Femur (tissue), 1 donor: ENCODE measurements around the gene HDAC11.
A peak's percentile ranks its signal among the peaks of the same experiment; 100 is the strongest.
"Not testable (repeated sequence)": the region's sequence is repeated elsewhere in the genome, so short reads cannot be mapped to it uniquely, and the experiment has no call there.

Experiments used
- DNase-seq: peaks from one replicate; pipeline ENCODE4 v3.0.0-alpha.2; 2017

Gene HDAC11, protein sequence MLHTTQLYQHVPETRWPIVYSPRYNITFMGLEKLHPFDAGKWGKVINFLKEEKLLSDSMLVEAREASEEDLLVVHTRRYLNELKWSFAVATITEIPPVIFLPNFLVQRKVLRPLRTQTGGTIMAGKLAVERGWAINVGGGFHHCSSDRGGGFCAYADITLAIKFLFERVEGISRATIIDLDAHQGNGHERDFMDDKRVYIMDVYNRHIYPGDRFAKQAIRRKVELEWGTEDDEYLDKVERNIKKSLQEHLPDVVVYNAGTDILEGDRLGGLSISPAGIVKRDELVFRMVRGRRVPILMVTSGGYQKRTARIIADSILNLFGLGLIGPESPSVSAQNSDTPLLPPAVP

DNA sequence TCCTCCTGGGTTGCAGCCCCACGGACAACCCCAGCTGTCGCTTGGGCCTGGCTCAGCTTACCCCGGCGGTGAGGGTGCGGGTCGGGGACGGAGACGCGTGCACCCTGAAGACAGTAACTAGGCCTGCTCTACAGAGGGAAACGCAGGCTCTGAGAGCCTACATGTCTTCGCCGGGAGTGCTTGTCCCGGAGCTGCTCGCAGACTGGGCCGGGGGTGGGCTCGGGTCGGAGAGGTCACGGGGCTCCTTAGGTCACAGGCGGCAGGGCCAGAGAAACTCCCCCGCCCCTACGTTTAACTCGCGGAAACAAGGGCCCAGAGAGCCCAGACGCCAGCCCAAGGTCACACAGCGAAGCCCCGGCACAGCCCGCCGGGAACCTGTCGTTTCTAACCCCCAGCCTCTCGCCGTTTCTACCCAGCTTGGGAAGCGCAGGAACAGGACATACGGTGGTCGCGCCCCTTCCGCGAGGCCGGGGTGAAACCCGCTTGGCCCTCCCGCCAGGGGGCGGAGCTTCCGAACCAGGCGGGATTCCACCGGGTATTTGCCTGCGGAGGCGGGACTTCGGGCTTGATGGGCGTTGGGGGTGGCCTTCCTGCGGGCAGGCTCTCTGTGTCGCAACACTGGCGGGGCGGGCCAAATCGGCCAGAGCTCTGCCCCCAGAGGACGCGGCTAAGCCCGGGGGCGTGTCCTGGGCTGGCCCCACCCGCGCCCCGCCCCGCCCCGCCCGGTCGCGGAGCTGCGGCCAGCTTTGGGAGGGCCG is at the start of gene HDAC11:
TSS of gene HDAC11 (plus strand) at position 725 of the 758 bp plus-strand sequence. CDS start 42 bp downstream, outside the sequence.
- DNase-seq = peak; percentile 99

DNA sequence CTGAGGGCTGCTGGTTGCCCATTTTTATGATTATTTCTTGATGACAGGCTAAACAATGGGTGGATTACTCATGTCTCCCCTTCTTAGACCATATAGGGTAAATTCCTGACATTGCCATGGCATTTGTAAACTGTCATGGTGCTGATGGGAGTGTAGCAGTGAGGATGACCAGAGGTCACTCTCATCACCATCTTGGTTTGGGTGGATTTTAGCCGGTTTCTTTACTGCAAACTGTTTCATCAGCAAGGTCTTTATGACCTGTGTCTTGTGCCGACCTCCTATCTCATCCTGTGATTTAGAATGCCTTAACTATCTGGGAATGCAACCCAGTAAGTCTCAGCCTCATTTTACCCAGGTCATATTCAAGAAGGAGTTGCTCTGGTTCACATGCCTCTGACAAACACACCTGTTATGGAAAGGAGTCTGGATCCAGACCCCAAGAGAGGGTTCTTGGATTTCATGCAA is 49.7 kb upstream of the HDAC11 start:
- DNase-seq = not testable (repeated sequence)

DNA sequence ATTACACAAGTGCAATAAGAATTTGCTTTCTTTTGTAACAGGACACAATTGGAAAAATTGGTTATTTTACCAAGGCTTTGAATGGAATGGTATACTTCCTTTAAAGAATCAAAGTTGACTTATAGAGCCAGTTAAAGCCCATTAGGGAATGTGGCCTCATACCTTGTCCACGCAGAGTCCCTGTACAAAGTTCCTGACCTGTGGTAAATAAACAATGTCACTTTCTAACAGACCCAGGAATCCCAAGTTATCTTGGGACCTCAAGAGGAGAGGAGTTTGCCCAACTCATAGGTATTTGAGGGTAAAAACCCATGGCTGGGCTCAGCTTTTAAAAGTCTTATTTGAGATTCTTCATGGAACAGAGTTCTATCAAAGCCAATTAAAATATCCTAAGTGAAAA is 48.0 kb upstream of the HDAC11 start:
- DNase-seq = no peak

DNA sequence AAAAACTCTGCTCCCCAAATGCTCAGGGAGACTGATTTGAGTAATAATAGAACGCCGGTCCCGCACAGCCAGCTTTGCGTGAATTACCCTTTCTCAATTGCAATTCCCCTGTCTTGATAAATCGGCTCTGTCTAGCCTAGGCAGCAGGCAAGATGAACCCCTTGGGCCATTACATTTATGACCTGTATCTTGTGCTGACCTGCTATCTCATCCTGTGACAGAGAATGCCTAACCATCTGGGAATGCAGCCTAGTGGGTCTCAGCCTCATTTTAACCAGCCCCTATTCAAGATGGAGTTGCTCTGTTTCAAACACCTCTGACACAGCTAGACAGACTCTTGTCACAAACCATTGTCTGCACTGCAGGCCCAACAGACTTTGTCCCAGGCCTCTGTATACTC is 46.2 kb upstream of the HDAC11 start:
- no peak for DNase-seq

DNA sequence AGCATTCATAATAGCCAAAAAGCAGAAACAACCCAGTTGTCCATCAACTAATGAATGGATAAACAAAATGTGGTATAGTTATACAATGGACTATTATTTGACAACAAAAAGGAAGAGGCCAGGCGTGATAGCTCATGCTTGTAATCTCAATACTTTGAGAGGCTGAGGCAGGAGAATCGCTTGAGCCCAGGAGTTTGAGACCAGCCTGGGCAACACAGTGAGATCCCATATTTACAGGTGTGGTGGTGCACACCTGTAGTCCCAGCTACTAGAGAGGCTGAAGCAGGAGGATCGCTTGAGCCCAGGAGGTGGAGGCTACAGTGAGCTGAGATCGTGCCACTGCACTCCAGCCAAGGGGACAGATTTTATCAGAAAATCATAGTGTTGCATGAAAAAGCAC is 43.9 kb upstream of the HDAC11 start:
- DNase-seq = not testable (repeated sequence)

DNA sequence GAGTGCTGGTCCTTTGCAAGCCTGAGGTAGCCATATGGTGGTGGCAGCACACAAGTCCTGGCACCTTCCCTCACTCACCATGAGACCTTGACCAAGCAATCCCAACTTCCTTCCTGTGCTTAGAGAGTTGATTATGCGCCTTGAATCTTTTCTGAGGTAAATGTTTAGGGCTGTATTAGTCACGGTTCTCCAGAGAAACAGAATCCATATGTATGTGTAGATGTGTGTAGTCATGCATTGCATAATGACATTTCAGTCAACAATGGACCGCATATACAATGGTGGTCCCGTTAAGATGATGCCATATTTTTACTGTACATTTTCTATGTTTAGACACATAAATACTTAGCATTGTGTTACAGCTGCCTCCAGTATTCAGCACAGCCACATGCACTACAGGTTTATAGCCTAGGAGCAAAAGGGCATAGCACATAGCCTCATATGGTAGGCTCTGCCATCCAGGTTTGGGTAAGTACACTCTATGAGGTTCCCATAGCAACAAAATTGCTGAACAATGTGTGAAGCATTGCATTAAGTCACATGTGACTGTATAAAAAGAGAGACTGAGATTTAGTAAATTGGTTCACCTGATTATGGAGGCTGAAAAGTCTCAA is 39.8 kb upstream of the HDAC11 start:
- no peak for DNase-seq

DNA sequence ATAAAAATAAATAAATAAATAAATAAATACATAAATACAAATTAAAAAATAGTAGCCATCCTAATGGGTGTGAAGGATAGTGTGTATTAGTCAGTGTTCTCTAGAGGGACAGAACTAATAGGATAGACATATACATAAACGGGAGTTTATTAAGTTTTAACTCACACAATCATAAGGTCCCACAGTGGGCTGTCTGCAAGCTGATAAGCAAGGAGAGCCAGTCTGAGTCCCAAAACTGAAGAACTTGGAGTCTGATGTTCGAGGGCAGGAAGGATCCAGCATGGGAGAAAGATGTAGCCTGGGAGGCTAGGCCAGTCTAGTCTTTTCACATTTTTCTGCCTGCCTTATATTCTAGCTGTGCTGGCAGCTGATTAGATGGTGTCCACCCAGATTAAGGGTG is 37.2 kb upstream of the HDAC11 start:
- not testable (repeated sequence) for DNase-seq

DNA sequence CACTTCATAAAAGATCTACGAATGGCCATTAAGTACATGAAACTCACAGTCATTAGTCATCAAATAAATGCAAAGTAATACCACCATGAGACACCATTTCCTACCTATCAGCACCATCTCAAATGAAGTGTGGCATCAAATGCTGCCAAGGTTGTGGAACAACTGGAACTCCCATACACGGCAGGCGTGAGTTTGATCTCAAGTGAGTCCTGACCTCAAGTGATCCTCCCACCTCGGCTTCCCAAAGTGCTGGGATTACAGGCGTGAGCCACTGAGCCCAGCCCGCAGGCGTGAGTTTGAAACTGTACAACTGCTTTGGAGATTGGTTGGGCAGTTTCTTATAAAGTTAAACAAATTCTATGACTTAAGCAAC is 28.8 kb upstream of the HDAC11 start:
- DNase-seq = no peak

DNA sequence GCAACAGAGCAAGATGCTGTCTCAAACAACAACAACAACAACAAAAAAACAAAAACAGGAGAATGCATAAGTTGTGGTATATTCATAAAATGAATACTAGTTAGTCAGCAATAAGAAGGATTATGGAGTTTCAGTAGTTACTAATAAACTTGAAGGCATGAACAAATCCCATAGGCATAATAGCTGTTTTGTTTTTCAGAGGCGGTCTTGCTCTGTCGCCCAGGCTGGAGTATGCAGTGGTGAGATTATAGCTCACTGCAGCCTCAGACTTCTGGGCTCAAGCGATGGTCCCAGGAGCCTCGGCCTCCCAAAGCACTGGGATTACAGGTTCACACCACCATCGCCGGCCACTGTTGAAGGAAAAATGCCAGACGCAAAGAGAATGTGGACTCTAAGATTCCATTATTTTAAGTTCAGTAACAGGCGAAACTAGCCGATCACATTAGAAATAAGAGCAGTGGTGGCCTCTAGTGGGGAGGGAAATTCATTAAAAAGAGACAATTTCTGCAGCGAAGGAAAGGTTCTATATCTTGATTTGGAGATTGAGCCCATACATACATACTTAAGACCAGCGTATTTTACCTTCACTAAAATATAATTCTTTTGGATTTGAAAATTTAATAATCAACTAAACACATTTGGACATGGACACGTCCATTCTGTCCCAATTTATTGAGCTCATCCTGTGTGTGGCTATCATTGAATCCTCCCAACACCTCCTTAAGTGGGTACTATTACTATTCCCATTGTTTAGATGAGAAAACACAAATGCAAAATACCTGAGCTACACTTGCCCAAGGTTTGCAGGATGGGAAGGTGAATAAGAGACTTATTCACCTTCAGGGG is 27.4 kb upstream of the HDAC11 start:
- DNase-seq = peak; percentile 45

DNA sequence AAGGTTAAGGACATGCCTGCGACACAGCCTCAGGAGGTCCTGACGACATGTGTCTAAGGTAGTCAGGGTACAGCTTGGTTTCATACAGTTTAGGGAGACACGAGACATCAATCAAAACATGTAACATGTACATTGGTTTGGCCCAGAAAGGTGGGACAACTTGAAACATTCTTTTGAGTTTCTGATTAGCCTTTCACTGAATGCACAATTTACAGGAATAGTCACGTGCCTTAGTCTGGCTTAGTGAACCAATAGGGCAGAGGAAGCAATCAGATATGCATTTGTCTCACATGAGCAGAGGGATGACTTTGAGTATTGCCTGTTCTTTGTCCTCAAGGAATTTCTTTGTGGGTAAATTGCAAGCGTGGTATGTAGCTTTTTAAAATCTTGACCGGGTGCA is 24.5 kb upstream of the HDAC11 start:
- no peak for DNase-seq

DNA sequence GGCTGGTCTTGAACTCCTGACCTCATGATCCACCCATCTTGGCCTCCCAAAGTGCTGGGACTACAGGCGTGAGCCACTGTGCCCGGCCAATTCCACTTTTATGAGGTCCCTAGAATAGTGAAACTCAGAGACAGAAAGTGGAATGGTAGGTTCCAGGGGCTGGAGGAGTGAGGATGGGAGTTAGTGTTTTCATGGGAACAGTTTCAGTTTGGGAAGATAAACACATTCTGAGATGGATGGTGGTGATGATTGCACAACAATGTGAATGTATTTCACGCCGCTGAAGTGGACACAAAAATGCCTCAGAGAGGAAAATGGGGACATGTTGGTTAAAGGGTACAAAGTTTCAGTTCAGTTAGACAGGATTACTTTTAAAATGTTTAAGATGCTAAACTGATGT is 22.5 kb upstream of the HDAC11 start:
- no peak for DNase-seq

DNA sequence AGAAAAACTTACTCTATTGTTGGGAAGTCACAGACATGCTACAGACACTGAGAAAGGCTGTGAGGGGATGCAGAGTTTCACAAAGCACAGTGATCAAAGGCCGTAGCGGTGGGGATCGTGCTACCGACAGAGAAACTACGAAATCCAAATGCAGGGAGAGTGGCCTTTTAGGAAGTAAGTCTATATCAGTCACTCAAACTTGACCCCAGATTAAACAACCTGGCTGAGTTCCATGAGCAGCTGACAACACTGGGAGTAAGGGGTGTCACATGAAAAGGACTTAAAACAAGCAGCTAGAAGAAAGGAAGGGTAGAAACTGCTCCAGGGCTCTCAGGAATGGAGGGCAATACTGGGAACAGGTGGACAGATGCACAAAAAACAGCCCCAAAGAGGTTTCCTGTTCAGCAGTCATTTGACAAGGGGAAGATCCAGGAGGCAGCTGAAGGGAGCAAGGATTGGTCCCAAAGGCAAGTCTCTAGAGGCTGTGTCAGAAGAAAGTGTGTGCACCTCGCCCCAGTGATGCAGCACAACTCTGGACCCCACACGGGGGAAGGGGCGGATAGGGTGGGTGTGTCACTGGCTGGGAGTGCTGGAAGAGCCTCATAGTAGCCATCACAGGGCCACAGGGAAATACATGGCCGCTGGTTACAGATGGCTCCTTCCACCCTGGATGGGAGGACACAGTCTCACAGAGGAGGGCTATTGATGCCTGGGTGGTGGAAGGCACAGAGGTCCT is 20.3 kb upstream of the HDAC11 start:
- DNase-seq = no peak

DNA sequence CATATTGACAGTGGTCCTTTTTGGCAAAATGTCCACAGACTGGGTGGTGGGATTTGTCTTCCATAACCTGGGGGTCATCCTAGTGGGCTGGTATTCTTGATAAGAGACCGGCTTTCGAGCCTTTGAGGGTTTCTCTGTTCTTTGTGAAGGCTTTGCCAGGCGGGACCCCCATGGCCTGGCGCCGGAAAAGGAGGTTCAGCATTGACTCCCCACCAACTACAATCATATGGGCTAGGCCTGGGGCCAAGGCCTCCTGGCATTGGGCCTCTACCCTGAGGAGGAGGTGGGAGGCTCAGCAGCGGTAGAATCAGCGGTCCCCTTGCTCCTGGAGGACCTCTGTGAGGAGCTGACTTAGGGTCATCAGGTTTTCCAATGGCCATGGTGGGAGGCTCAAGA is 19.8 kb upstream of the HDAC11 start:
- DNase-seq = no peak

DNA sequence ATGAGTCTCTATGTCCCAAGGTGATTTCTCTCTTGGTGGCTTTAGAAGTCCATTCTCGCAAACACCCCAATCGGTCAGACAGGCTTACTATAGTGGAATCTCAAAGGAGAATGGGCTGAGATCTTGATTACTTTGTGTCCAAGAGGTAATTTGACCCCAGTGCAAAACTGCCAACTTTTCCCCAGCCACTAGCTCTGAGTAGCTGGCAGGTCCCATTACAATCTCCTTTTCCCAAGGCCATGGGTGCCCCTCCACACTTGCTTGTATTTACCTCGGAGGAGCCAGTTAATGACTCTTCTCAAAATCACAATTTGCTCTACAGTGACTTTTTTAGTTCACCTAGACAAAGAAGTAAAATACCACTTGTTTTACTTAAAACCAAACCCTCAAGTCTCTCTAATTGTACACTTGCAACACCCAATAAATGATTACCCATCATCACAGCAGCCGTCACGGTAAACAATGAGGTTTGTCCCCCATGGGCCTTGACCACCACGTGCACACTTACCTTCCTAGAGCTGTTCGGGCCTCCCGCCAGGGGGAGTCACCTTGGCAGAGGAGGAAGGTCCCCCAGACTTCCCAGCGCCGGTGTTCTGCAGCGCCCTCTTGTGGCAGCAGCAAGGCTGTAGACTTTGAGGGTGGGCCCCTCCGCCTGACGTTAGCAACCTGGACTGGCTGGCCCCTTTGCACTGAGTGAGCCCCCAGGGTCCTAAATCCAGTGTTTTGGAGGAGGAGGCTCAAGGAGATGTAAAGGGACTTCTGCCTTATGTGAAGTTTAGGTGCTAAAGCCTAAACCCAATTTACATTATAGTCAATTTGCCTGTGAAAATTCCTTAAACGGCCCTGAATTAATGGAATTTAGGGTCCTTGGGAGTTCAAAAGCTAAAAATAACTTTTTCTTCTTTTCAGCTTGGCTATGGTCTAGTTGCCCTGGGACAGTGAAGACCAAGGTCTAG is 18.7 kb upstream of the HDAC11 start:
- no peak for DNase-seq

DNA sequence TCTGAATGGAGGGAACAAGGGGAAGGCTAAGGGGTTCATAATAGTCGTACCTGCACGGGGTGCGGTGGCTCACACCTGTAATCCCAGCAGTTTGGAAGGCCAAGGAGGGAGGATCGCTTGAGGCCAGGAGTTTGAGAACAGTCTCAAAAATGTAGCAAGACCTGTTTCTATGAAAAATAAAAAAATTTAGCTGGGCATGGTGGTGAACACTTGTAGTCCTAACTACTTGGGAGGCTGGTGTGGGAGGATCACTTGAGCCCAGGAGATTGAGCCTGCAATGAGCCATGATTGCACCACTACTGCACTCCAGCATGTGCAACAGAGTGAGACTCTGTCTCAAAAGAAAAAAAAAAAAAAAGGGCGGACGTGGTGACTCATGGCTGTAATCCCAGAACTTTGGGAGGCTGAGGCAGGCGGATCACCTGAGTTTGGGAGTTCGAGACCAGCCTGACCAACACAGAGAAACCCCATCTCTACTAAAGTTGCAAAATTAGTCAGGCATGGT is 17.9 kb upstream of the HDAC11 start:
- no peak for DNase-seq

DNA sequence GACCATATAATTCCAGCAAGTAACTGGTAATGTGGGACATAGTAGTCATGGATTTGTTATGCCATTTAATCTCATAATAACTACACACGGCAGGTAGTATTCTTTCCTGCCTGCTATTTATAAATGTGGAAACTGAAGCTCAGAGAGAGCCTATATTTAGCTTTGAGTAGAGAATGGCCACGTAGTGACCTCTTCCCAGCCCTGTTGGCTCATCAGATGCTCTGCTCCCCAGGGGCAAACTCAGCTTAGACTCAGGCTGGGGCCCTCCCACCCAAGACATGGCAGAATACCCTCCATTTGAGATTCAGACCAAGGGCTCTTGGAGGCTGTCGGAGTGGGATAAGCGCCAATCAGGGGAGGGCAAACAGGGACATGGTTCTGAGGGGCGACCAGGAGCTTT is 17.3 kb upstream of the HDAC11 start:
- peak; percentile 26 for DNase-seq

DNA sequence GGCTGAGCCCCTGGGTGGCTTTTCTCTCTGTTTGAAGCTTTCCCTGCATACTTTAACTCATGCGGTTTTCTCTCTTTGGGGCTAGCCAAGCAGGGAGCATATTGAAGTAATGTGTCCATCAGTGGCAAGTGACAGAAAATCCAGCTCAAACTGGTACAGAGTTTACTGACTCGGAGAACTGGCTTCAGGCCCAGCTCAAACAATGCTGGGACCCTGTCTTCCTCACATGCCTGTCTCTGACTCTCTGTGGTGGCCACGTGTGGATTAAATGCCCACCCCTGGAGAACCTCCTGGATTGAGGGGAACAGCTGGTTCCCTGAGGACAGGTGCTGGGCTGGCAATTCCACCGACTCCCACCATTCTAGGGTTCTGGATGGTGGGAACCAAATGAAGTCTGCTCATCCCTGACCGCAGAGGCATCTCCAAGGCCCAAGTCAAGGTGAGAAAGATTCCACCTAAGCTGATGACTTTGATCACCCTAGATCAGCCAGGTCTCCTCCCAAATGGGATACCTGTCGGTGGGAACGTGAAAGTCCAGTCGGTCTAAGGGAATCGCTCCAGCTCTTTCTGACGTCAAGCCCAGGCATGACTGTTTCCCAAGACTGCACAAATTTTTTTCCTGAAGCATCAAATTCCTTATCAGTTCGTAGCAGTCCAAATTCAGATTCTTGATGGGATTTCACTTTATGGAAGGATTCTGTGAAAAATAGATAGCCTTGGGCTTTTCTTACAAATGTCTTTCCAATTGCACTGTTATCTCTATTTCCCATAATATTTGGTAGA is 16.3 kb upstream of the HDAC11 start:
- DNase-seq = no peak

DNA sequence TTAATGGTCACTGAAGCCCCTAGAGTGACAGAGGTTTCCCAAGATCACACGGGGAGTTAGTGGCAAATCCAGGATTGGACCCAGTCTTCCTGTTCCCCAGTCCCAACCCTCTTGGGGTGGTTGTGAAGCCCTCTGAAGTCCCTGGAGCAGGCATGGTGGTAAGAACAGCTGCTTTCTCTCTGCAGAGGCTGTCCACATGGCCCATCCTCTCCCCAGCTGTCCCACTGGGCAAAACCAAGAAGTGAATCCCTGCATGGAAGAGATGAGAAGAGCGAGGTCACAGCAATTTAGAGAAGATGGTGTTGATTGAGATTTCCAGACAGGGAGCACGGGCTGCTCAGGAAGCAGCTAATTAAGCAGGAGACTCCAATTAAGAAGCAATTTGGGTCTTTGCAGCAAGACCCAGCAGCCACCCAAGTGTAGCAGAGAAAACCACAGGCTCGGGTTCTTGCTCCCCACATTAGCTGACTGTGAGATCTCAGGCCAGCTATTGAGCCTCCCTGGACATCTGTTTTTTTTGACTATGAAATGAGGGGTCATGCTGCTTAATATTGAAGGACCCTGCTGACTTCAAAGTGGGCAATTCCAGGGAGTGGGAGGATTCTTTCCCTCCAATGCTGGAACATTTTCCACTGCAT is 14.8 kb upstream of the HDAC11 start:
- no peak for DNase-seq

DNA sequence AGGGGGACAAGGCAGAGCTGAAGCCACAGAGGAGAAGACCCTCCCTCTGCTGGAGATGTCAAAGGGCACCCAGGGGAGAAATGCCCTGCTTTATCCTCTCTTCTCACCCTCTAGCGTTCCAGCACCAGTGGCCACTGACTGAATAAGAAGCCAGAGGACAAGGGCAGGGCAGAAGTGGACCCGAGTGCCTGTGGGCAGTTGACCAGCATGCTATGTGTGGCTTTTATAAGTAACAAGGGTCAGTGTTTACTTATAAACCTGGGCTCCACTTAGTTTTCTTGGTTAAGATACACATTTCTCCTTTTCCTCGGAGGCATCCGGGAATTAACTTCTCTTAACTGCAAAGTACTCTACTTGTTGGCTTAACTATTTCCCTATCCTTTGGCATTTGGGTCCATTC is 13.3 kb upstream of the HDAC11 start:
- DNase-seq = no peak
